ENCODE measurements around the gene TEX35. TPM values are rescaled to one million over a fixed set of nuclear protein-coding genes. Genes with fewer than 3 reads are reported as not detected.
"Not testable (repeated sequence)": the region's sequence is repeated elsewhere in the genome, so short reads cannot be mapped to it uniquely, and the experiment has no call there.

The TEX35 gene
- total RNA-seq, 1 donor from 2014 or later, result not detected

DNA sequence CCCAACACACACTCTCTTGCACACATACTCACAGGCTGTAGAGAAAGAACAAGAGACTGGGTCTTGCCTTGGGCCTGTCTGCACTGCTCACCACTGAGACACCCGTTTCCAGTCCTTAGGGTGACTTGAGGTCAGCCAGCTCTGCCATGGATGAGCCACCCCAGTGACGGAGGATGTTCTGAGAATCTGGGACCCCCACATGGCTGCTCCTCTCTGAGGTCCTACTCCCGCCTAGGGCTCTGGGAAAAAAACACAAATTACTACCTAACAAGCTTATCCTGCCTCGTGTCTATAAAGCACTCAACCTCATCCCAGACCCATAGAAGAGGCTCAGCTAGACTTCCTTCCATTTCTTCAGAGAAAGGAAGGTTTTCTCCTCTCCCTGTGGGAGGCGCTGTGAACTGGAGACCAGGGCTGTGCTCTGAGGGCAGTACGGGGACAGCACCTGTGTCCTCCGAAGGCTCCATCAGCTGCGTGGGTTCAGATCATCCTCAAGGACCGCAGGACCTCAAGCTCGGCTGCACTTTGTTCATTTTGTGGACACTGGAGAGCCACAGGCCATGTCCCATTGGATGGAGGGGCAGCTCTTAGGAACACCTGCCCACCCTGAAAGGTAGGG, 11.9 kb upstream of the TEX35 start:
- Histone ChIP-seq H3K9me3 (ENCODE audit: control insufficient read depth in 3 of 3, low read length in 3 of 3) (no peaks in the 10 kb centered on the region), H3K27me3 (ENCODE audit: control insufficient read depth in 3 of 3, insufficient read depth in 3 of 3, low read length in 3 of 3) (peaks cover 0 to 3% (median 0%) of the 10 kb centered on the region in 3 donors), H3K9ac (ENCODE audit: low read depth in 1 of 3, low read length in 3 of 3) (no peak overlapping the region), H3K36me3 (ENCODE audit: control insufficient read depth in 3 of 3, insufficient read depth in 3 of 3, low read length in 3 of 3) (no peaks in the 10 kb centered on the region), H3K27ac (ENCODE audit: low read depth, low read length) (no peak overlapping the region), H3K4me3 (ENCODE audit: low read length in 3 of 3) (no peak overlapping the region), H3K4me1 (ENCODE audit: control insufficient read depth in 3 of 3, insufficient read depth in 3 of 3, low read length in 3 of 3) (peaks cover 0 to 8% (median 4%) of the 10 kb centered on the region in 3 donors)

DNA sequence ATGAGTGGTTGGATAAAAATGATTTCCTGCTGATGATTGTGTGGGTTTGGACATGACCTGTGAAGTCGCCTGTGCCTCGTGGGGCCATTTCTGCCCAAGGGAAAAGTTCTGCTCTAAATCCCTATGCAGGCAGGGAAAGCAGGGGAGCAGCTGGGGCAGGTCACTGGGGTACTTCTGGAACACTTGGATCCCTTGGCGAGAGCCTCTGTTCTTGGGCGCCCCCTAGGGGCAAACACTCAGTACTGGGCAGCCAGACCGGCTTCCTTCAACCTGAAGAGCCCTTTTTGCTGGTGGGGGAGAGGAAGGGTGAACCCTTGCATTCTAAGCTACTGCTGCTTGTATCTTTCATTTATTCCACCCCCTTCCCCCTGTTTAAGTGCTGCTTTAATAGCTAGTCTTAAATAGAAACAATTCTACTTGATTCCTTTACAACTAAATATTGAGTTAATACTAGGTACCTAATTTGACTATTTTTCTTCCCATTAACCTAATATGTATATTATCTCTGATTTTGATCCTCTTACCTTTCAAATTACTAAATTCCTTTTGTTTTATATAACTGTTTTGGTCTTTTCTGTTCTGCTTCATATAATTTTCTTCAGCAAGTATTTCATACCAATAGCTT, 11.1 kb upstream of the TEX35 start:
- Histone ChIP-seq H3K27me3 (ENCODE audit: control insufficient read depth in 3 of 3, insufficient read depth in 3 of 3, low read length in 3 of 3) (peaks cover 0 to 3% (median 0%) of the 10 kb centered on the region in 3 donors), H3K36me3 (ENCODE audit: control insufficient read depth in 3 of 3, insufficient read depth in 3 of 3, low read length in 3 of 3) (no peaks in the 10 kb centered on the region), H3K27ac (ENCODE audit: low read depth, low read length) (no peak overlapping the region), H3K9ac (ENCODE audit: low read depth in 1 of 3, low read length in 3 of 3) (no peak overlapping the region), H3K9me3 (ENCODE audit: control insufficient read depth in 3 of 3, low read length in 3 of 3) (no peaks in the 10 kb centered on the region), H3K4me1 (ENCODE audit: control insufficient read depth in 3 of 3, insufficient read depth in 3 of 3, low read length in 3 of 3) (peaks cover 0 to 8% (median 4%) of the 10 kb centered on the region in 3 donors), H3K4me3 (ENCODE audit: low read length in 3 of 3) (no peak overlapping the region)

DNA sequence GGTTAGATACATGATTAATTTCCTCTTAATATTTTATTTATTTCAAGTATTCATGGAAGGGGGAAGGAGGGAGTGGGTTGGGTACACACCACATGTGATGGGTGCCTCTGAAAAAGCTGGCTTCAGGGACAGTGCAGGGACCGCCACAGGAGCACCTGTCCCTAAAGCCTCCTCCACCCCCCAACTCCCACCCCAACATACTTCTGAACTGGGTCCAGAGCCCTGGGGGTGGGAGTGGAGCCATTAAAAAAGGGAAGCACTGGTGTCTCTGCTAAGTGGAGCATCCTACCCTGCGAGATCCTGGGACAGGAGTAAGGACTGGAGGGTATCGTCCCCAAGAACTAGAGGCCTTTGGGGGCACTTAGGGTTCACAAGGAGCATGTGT, 10.6 kb upstream of the TEX35 start:
- no peak overlapping the region for H3K27ac ChIP-seq (ENCODE audit: low read depth, low read length)
- no peak overlapping the region for H3K9ac ChIP-seq (ENCODE audit: low read depth in 1 of 3, low read length in 3 of 3)
- no peaks in the 10 kb centered on the region for H3K36me3 ChIP-seq (ENCODE audit: control insufficient read depth in 3 of 3, insufficient read depth in 3 of 3, low read length in 3 of 3)
- H3K4me1 ChIP-seq (ENCODE audit: control insufficient read depth in 3 of 3, insufficient read depth in 3 of 3, low read length in 3 of 3), result peaks cover 0 to 8% (median 4%) of the 10 kb centered on the region in 3 donors
- H3K4me3 ChIP-seq (ENCODE audit: low read length in 3 of 3), result no peak overlapping the region
- no peaks in the 10 kb centered on the region for H3K9me3 ChIP-seq (ENCODE audit: control insufficient read depth in 3 of 3, low read length in 3 of 3)
- peaks cover 0 to 3% (median 0%) of the 10 kb centered on the region in 3 donors for H3K27me3 ChIP-seq (ENCODE audit: control insufficient read depth in 3 of 3, insufficient read depth in 3 of 3, low read length in 3 of 3)

DNA sequence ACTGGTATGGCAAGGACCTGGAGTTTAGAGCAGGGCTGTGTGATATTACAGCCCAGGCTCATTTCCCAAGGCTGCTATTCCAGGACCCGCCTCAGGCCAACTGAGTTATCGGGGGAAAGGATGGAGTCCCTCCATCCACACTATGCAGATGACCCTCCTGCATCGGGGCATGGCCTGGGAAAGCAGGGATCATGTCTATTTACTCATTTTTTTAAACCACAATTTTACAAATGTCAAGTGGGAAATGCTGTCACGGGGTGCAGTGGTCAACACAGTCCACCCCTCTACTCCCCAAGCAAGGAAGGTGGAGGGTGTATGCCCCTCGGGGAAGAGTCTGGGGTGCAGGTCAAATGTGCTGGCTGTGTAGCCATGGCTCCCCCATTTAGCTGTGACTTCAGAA, 10.1 kb upstream of the TEX35 start:
- peaks cover 0 to 8% (median 4%) of the 10 kb centered on the region in 3 donors for H3K4me1 ChIP-seq (ENCODE audit: control insufficient read depth in 3 of 3, insufficient read depth in 3 of 3, low read length in 3 of 3)
- H3K9ac ChIP-seq (ENCODE audit: low read depth in 1 of 3, low read length in 3 of 3), result no peak overlapping the region
- H3K4me3 ChIP-seq (ENCODE audit: low read length in 3 of 3), result no peak overlapping the region
- no peak overlapping the region for H3K27ac ChIP-seq (ENCODE audit: low read depth, low read length)
- peaks cover 0 to 3% (median 0%) of the 10 kb centered on the region in 3 donors for H3K27me3 ChIP-seq (ENCODE audit: control insufficient read depth in 3 of 3, insufficient read depth in 3 of 3, low read length in 3 of 3)
- no peaks in the 10 kb centered on the region for H3K9me3 ChIP-seq (ENCODE audit: control insufficient read depth in 3 of 3, low read length in 3 of 3)
- no peaks in the 10 kb centered on the region for H3K36me3 ChIP-seq (ENCODE audit: control insufficient read depth in 3 of 3, insufficient read depth in 3 of 3, low read length in 3 of 3)

DNA sequence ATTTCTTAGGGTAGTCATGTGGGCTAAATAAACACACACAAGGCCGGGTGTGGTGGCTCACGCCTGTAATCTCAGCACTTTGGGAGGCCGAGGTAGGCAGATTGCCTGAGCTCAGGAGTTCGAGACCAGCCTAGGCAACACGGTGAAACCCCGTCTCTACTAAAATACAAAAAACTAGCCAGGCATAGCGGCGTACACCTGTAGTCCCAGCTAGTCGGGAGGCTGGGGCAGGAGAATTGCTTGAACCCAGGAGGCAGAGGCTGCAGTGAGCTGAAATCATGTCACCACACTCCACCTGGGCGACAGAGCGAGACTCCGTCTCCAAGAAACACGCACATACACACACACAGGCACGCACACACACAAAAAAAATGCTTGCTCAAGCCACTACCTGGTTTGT, 9.6 kb upstream of the TEX35 start:
- not testable (repeated sequence) for H3K36me3 ChIP-seq (ENCODE audit: control insufficient read depth in 3 of 3, insufficient read depth in 3 of 3, low read length in 3 of 3); H3K4me1 ChIP-seq (ENCODE audit: control insufficient read depth in 3 of 3, insufficient read depth in 3 of 3, low read length in 3 of 3); H3K9ac ChIP-seq (ENCODE audit: low read depth in 1 of 3, low read length in 3 of 3); H3K27ac ChIP-seq (ENCODE audit: low read depth, low read length); H3K9me3 ChIP-seq (ENCODE audit: control insufficient read depth in 3 of 3, low read length in 3 of 3); H3K4me3 ChIP-seq (ENCODE audit: low read length in 3 of 3); H3K27me3 ChIP-seq (ENCODE audit: control insufficient read depth in 3 of 3, insufficient read depth in 3 of 3, low read length in 3 of 3)

DNA sequence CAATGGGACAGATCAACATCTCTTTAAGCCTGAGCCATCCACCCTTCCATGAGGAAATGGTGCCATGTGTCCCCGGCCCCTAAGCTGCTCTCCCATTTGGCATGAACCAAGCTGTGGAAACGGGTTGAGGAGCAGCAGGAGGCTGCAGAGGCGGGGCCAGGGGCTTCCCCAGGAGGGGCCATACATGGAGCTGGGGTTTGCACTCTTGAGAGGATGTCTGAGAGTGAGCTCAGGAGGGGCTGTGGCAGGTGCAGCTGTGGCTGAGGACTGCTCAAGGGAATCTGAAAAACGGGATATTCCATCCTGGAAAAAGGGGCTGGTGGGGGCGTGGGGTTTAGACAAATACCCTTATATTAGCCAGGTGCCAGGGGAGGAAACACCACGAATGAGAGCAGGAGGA, 9.1 kb upstream of the TEX35 start:
- Histone ChIP-seq H3K27me3 (ENCODE audit: control insufficient read depth in 3 of 3, insufficient read depth in 3 of 3, low read length in 3 of 3) (peaks cover 0 to 3% (median 0%) of the 10 kb centered on the region in 3 donors), H3K36me3 (ENCODE audit: control insufficient read depth in 3 of 3, insufficient read depth in 3 of 3, low read length in 3 of 3) (no peaks in the 10 kb centered on the region), H3K9ac (ENCODE audit: low read depth in 1 of 3, low read length in 3 of 3) (no peak overlapping the region), H3K27ac (ENCODE audit: low read depth, low read length) (no peak overlapping the region), H3K9me3 (ENCODE audit: control insufficient read depth in 3 of 3, low read length in 3 of 3) (no peaks in the 10 kb centered on the region), H3K4me1 (ENCODE audit: control insufficient read depth in 3 of 3, insufficient read depth in 3 of 3, low read length in 3 of 3) (peaks cover 0 to 8% (median 4%) of the 10 kb centered on the region in 3 donors), H3K4me3 (ENCODE audit: low read length in 3 of 3) (no peak overlapping the region)

DNA sequence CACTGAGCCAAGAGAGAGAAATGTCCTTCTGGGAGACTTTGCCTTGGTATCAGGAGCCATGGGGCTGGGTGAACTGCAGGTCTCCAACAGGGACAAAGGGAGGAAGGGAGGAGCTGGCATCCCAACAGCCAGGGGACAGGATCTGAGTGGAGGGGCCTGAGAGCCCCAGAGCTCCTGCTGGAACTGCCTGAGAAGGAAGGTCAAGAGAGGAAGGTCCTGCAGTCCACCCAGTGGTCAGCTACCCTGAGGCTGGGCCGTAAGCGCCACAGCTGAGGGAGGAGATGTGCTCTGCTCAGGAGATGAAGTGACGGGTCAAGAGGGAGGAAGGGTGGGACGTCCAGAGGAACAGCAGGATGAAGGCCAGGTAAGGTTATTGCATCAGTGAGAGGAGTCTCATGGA, 8.6 kb upstream of the TEX35 start:
- H3K9me3 ChIP-seq (ENCODE audit: control insufficient read depth in 3 of 3, low read length in 3 of 3), result no peaks in the 10 kb centered on the region
- H3K4me1 ChIP-seq (ENCODE audit: control insufficient read depth in 3 of 3, insufficient read depth in 3 of 3, low read length in 3 of 3), result peaks cover 0 to 8% (median 4%) of the 10 kb centered on the region in 3 donors
- H3K27ac ChIP-seq (ENCODE audit: low read depth, low read length), result no peak overlapping the region
- H3K27me3 ChIP-seq (ENCODE audit: control insufficient read depth in 3 of 3, insufficient read depth in 3 of 3, low read length in 3 of 3), result peaks cover 0 to 3% (median 0%) of the 10 kb centered on the region in 3 donors
- no peak overlapping the region for H3K4me3 ChIP-seq (ENCODE audit: low read length in 3 of 3)
- no peaks in the 10 kb centered on the region for H3K36me3 ChIP-seq (ENCODE audit: control insufficient read depth in 3 of 3, insufficient read depth in 3 of 3, low read length in 3 of 3)
- H3K9ac ChIP-seq (ENCODE audit: low read depth in 1 of 3, low read length in 3 of 3), result no peak overlapping the region

DNA sequence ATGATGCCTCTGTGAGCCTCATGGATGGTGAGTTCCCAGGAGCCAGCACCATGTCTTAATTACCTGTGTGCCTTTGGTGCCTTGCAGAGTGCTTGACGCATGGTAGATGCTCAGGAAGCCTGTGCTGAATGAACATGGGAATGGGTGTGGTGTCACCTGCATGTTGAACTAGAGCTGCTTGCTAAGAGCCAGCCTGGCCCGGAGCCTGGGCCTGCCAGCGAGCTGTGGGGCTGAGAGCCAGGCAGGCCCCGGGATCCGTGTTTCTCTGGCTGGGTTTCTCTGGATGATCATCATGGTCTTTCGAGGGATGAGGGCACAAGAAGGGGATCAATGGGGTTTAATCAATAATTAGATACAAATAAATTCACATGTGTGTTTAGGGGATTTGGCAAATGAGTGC, 6.7 kb upstream of the TEX35 start:
- H3K9ac ChIP-seq (ENCODE audit: low read depth in 1 of 3, low read length in 3 of 3), result no peak overlapping the region
- no peak overlapping the region for H3K27ac ChIP-seq (ENCODE audit: low read depth, low read length)
- no peaks in the 10 kb centered on the region for H3K36me3 ChIP-seq (ENCODE audit: control insufficient read depth in 3 of 3, insufficient read depth in 3 of 3, low read length in 3 of 3)
- H3K4me1 ChIP-seq (ENCODE audit: control insufficient read depth in 3 of 3, insufficient read depth in 3 of 3, low read length in 3 of 3), result peaks cover 5 to 18% (median 12%) of the 10 kb centered on the region in 3 donors
- peaks cover 0 to 3% (median 0%) of the 10 kb centered on the region in 3 donors for H3K27me3 ChIP-seq (ENCODE audit: control insufficient read depth in 3 of 3, insufficient read depth in 3 of 3, low read length in 3 of 3)
- no peaks in the 10 kb centered on the region for H3K9me3 ChIP-seq (ENCODE audit: control insufficient read depth in 3 of 3, low read length in 3 of 3)
- no peak overlapping the region for H3K4me3 ChIP-seq (ENCODE audit: low read length in 3 of 3)

DNA sequence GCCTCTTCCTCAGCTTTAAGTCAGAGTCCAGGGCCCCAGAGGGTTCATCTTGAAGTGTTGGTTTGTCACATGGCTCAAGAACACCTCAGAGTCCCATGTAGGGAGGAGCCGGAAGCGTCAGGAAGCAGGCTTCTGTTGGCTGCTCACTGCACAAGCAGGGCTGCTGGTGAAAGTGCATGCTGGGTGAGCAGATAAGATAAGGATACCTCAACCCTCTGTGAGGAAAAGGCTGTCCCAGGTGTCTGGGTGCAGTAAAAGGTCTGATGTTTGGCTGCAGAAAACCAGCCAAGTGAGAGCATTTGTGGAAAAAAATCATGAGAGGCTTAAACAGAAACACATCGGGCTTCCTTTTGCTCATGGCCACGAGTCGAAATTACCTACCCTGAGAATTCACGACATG, 6.2 kb upstream of the TEX35 start:
- peaks cover 0 to 3% (median 0%) of the 10 kb centered on the region in 3 donors for H3K27me3 ChIP-seq (ENCODE audit: control insufficient read depth in 3 of 3, insufficient read depth in 3 of 3, low read length in 3 of 3)

DNA sequence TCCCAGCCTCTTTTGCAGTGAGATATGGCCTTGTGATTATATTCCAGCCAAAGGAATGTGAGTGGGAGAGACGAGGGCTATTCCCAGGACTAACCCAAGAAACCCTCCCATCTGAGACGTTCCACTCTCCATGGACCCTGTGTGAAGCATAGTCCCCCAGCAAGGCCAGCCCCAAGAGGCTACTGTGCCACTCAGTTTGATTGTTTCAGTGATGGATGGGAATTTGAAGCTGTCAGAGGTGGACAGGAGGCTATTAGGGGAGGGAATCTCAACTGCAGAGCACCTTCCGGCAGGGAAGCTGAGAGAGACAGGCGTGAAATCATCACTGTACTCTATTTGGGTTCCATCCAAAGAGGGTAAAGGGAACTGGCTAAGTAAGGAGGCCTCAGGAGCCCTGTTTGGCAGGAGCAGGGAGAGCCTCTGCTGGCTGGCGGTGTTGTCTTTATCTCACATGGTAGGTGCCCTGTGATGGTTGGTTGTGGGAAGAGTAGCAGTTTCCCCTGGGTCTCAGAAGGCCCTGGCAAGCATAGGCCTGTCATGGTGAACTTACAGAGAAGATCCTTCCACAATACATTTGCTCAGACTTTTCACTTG, 3.4 kb upstream of the TEX35 start:
- no peak overlapping the region for H3K27ac ChIP-seq (ENCODE audit: low read depth, low read length)
- no peaks in the 10 kb centered on the region for H3K9me3 ChIP-seq (ENCODE audit: control insufficient read depth in 3 of 3, low read length in 3 of 3)
- H3K9ac ChIP-seq (ENCODE audit: low read depth in 1 of 3, low read length in 3 of 3), result peak overlapping the region in 1 of 3 donors; percentile 8
- no peak overlapping the region for H3K4me3 ChIP-seq (ENCODE audit: low read length in 3 of 3)
- H3K36me3 ChIP-seq (ENCODE audit: control insufficient read depth in 3 of 3, insufficient read depth in 3 of 3, low read length in 3 of 3), result no peaks in the 10 kb centered on the region
- no peaks in the 10 kb centered on the region for H3K27me3 ChIP-seq (ENCODE audit: control insufficient read depth in 3 of 3, insufficient read depth in 3 of 3, low read length in 3 of 3)
- H3K4me1 ChIP-seq (ENCODE audit: control insufficient read depth in 3 of 3, insufficient read depth in 3 of 3, low read length in 3 of 3), result peaks cover 5 to 11% (median 8%) of the 10 kb centered on the region in 3 donors

More for the DNA sequence above, 6.2 kb upstream of the TEX35 start:
- H3K4me3 ChIP-seq (ENCODE audit: low read length in 3 of 3), result no peak overlapping the region
- H3K9ac ChIP-seq (ENCODE audit: low read depth in 1 of 3, low read length in 3 of 3), result no peak overlapping the region
- H3K36me3 ChIP-seq (ENCODE audit: control insufficient read depth in 3 of 3, insufficient read depth in 3 of 3, low read length in 3 of 3), result no peaks in the 10 kb centered on the region
- H3K9me3 ChIP-seq (ENCODE audit: control insufficient read depth in 3 of 3, low read length in 3 of 3), result no peaks in the 10 kb centered on the region
- H3K4me1 ChIP-seq (ENCODE audit: control insufficient read depth in 3 of 3, insufficient read depth in 3 of 3, low read length in 3 of 3), result peaks cover 5 to 14% (median 10%) of the 10 kb centered on the region in 3 donors
- no peak overlapping the region for H3K27ac ChIP-seq (ENCODE audit: low read depth, low read length)
